CD4-positive, alpha-beta memory T cell (primary cell): ENCODE data around the gene PRKD2. TPM values are rescaled to one million over a fixed set of nuclear protein-coding genes. Genes with fewer than 3 reads are reported as not detected.

Experiments
- CTCF ChIA-PET: fragments of 350-600 bp; sonication (Branson Sonifier 250); formaldehyde crosslinking; loops from one replicate; lab custom pipeline; 2021; ENCODE audit warnings: inconsistent platforms; ENCODE audit not compliant: partially characterized antibody; lab: Charles Lee
- POLR2A ChIA-PET: fragments of 350-600 bp; sonication (Branson Sonifier 250); formaldehyde crosslinking; loops from one replicate; lab custom pipeline; 2021; ENCODE audit not compliant: partially characterized antibody; lab: Charles Lee
- DNase-seq, 5 donors: peaks; one replicate each; pipeline versions ENCODE4 v3.0.0 to v3.0.0-alpha.2; 2020 to 2022; ENCODE audit warnings: mixed read lengths in 1 of 5
- H3K27ac ChIP-seq: one replicate; pipeline ENCODE4 v1.7.0; 2013; ENCODE audit warnings: low read depth, low read length
- H3K27me3 ChIP-seq: 2 replicates; pipeline ENCODE4 v1.7.0; 2013; ENCODE audit warnings: mild to moderate bottlenecking, low read length, moderate library complexity; ENCODE audit not compliant: insufficient read depth
- H3K36me3 ChIP-seq: 2 replicates; pipeline ENCODE4 v1.7.0; 2013; ENCODE audit warnings: mild to moderate bottlenecking, low read length, moderate library complexity; ENCODE audit not compliant: insufficient read depth
- H3K4me1 ChIP-seq: 2 replicates; pipeline ENCODE4 v1.7.0; 2013; ENCODE audit warnings: mild to moderate bottlenecking, low read length, moderate library complexity; ENCODE audit not compliant: insufficient read depth
- H3K4me3 ChIP-seq, 2 donors: one replicate each; pipeline ENCODE4 v1.7.0; 2013; ENCODE audit warnings: low read length in 2 of 2, mild to moderate bottlenecking in 1 of 2
- H3K9me3 ChIP-seq, 2 donors: one replicate each; pipeline ENCODE4 v1.7.0; 2013; ENCODE audit warnings: low read length in 2 of 2, control low read depth in 1 of 2; ENCODE audit not compliant: control insufficient read depth in 1 of 2
- H3K27ac Mint-ChIP-seq, 7 donors: one replicate each; pipeline ENCODE4 v1.8.0; 2020 to 2021; ENCODE audit warnings: mixed read lengths in 7 of 7, mild to moderate bottlenecking in 6 of 7, inconsistent platforms in 3 of 7, moderate library complexity in 3 of 7
- H3K27me3 Mint-ChIP-seq, 2 donors: one replicate each; pipeline ENCODE4 v1.8.0; 2020 to 2021; ENCODE audit warnings: mixed read lengths in 2 of 2
- H3K36me3 Mint-ChIP-seq, 2 donors: one replicate each; pipeline ENCODE4 v1.8.0; 2020 to 2021; ENCODE audit warnings: mixed read lengths in 2 of 2, inconsistent platforms in 1 of 2, mild to moderate bottlenecking in 1 of 2
- H3K4me1 Mint-ChIP-seq, 4 donors: one replicate each; pipeline ENCODE4 v1.8.0; 2020 to 2021; ENCODE audit warnings: mixed read lengths in 4 of 4, mild to moderate bottlenecking in 1 of 4
- H3K4me3 Mint-ChIP-seq, 8 donors: one replicate each; pipeline ENCODE4 v1.8.0; 2020 to 2021; ENCODE audit warnings: mixed read lengths in 8 of 8, mild to moderate bottlenecking in 7 of 8, moderate library complexity in 6 of 8, inconsistent platforms in 3 of 8
- H3K9me3 Mint-ChIP-seq, 8 donors: one replicate each; pipeline ENCODE4 v1.8.0; 2020 to 2021; ENCODE audit warnings: mixed read lengths in 8 of 8, mild to moderate bottlenecking in 5 of 8, inconsistent platforms in 3 of 8, moderate library complexity in 1 of 8
- intact Hi-C: fragments of 100-400 bp; cut with micrococcal nuclease; formaldehyde crosslinking; loops from one replicate; pipeline ENCODE4 v1.15.1; 2023
- polyA plus RNA-seq, 2 donors: library from polyadenylated mRNA; unstranded; fragments of 300-500 nt; fragmentation: Illumina TruSeq; gene quantifications; one replicate each; pipeline ENCODE4 v1.2.3, GENCODE V29; 2021
- total RNA-seq, 2 experiments: library from RNA; stranded (reverse); gene quantifications; one replicate each; pipeline ENCODE4 v1.2.3, GENCODE V29; 2021

PRKD2 gene
- total and polyA plus RNA-seq, 4 experiments from 2014 or later: 27.6 to 122 (median 102) TPM

- ChIA-PET CTCF (interaction anchor here (0.8 to 2.1 kb wide), 5 partner anchors 16 to 106 kb away, joined by 3 to 12 read pairs (median 3); no protein-coding TSS in a partner anchor), POLR2A (interaction anchor here (0.9 kb wide), 1 partner anchor 8 kb away, joined by 4 read pairs; no protein-coding TSS in a partner anchor)
- intact Hi-C loops: no loop called here
- H3K4me3 ChIP-seq: no peak overlapping the region
- Mint-ChIP-seq H3K4me3 (no peak overlapping the region), H3K27me3 (no peaks in the 10 kb centered on the region), H3K9me3 (peaks cover 0 to 3% (median 0%) of the 10 kb centered on the region in 8 donors), H3K36me3 (peaks cover 17 to 73% of the 10 kb centered on the region in 2 donors), H3K27ac (peak overlapping the region in 1 of 7 donors; percentile 47), H3K4me1 (peaks cover 5 to 8% (median 5%) of the 10 kb centered on the region in 4 donors)
- H3K27me3 ChIP-seq: no peaks in the 10 kb centered on the region
- peaks cover 4% of the 10 kb centered on the region for H3K4me1 ChIP-seq
- DNase-seq: no peak
- H3K27ac ChIP-seq: no peak overlapping the region
- no peaks in the 10 kb centered on the region for H3K9me3 ChIP-seq
- peaks cover 61% of the 10 kb centered on the region for H3K36me3 ChIP-seq
Measured at GRCh38 chr19:46733690-46734292, 16.9 kb upstream of the PRKD2 start.

- H3K27ac Mint-ChIP-seq: no peak overlapping the region
- POLR2A ChIA-PET: interaction anchor here (0.9 kb wide), 1 partner anchor 9 kb away, joined by 4 read pairs; no protein-coding TSS in a partner anchor
- H3K4me3 Mint-ChIP-seq: no peak overlapping the region
- H3K4me3 ChIP-seq: no peak overlapping the region
- H3K27me3 ChIP-seq: no peaks in the 10 kb centered on the region
- no peak for DNase-seq
- CTCF ChIA-PET: interaction anchor here (0.8 to 5.4 kb wide), 6 partner anchors 9 to 107 kb away, joined by 3 to 52 read pairs (median 4); no protein-coding TSS in a partner anchor
- peaks cover 0 to 3% (median 0%) of the 10 kb centered on the region in 8 donors for H3K9me3 Mint-ChIP-seq
- peaks cover 60% of the 10 kb centered on the region for H3K36me3 ChIP-seq
- H3K9me3 ChIP-seq: no peaks in the 10 kb centered on the region
- peaks cover 20 to 73% of the 10 kb centered on the region in 2 donors for H3K36me3 Mint-ChIP-seq
- H3K4me1 Mint-ChIP-seq: peaks cover 8 to 10% (median 9%) of the 10 kb centered on the region in 4 donors
- H3K4me1 ChIP-seq: peaks cover 9% of the 10 kb centered on the region
- no peak overlapping the region for H3K27ac ChIP-seq
- no peaks in the 10 kb centered on the region for H3K27me3 Mint-ChIP-seq
- intact Hi-C loops: no loop called here
Measured at GRCh38 chr19:46732966-46733689, 16.2 kb upstream of the PRKD2 start.

- CTCF ChIA-PET: interaction anchor here (1.2 to 6.1 kb wide), 3 partner anchors 10 to 28 kb away, joined by 4 to 173 read pairs (median 52); no protein-coding TSS in a partner anchor
- intact Hi-C loops: no loop called here
Measured at GRCh38 chr19:46732172-46732938, 15.4 kb upstream of the PRKD2 start.

GRCh38 chr19:46731584-46731983 is 14.7 kb upstream of the PRKD2 start:
- peaks cover 8 to 10% (median 9%) of the 10 kb centered on the region in 4 donors for H3K4me1 Mint-ChIP-seq
- Histone ChIP-seq H3K9me3 (no peaks in the 10 kb centered on the region), H3K27me3 (no peaks in the 10 kb centered on the region), H3K4me1 (peaks cover 9% of the 10 kb centered on the region), H3K4me3 (no peak overlapping the region), H3K36me3 (peaks cover 62% of the 10 kb centered on the region), H3K27ac (no peak overlapping the region)
- H3K36me3 Mint-ChIP-seq: peaks cover 17 to 66% of the 10 kb centered on the region in 2 donors
- H3K9me3 Mint-ChIP-seq: peaks cover 0 to 3% (median 0%) of the 10 kb centered on the region in 8 donors
- ChIA-PET POLR2A (interaction anchor here (1.3 to 6.3 kb wide), 2 partner anchors 20 to 27 kb away, joined by 3 to 72 read pairs; partner anchors contain the start of gene PRKD2), CTCF (interaction anchor here (0.6 to 6.1 kb wide), 5 partner anchors 10 to 327 kb away, joined by 3 to 173 read pairs (median 20); no protein-coding TSS in a partner anchor)
- intact Hi-C loops: no loop called here
- H3K27ac Mint-ChIP-seq: peak overlapping the region in 4 of 7 donors; percentile 16 to 60 (median 30)
- no peaks in the 10 kb centered on the region for H3K27me3 Mint-ChIP-seq
- DNase-seq: no peak
- no peak overlapping the region for H3K4me3 Mint-ChIP-seq

More at GRCh38 chr19:46732172-46732938, 15.4 kb upstream of the PRKD2 start:
- Histone ChIP-seq H3K27ac (no peak overlapping the region), H3K9me3 (no peaks in the 10 kb centered on the region), H3K36me3 (peaks cover 61% of the 10 kb centered on the region), H3K4me3 (no peak overlapping the region), H3K4me1 (peaks cover 9% of the 10 kb centered on the region), H3K27me3 (no peaks in the 10 kb centered on the region)
- Mint-ChIP-seq H3K4me1 (peaks cover 8 to 10% (median 9%) of the 10 kb centered on the region in 4 donors), H3K4me3 (no peak overlapping the region), H3K36me3 (peaks cover 20 to 67% of the 10 kb centered on the region in 2 donors), H3K27me3 (no peaks in the 10 kb centered on the region), H3K9me3 (peaks cover 0 to 3% (median 0%) of the 10 kb centered on the region in 8 donors), H3K27ac (peak overlapping the region in 3 of 7 donors; percentile 68 to 82 (median 74))
- no peak for DNase-seq
- POLR2A ChIA-PET: interaction anchor here (6.3 kb wide), 1 partner anchor 20 kb away, joined by 72 read pairs; the partner anchor contains the start of gene PRKD2

- Histone ChIP-seq H3K9me3 (no peaks in the 10 kb centered on the region), H3K27me3 (no peaks in the 10 kb centered on the region), H3K27ac (no peak overlapping the region), H3K4me3 (no peak overlapping the region), H3K4me1 (peaks cover 9% of the 10 kb centered on the region), H3K36me3 (peaks cover 65% of the 10 kb centered on the region)
- Mint-ChIP-seq H3K9me3 (peaks cover 0 to 3% (median 0%) of the 10 kb centered on the region in 8 donors), H3K27me3 (no peaks in the 10 kb centered on the region), H3K4me1 (peaks cover 8 to 10% (median 9%) of the 10 kb centered on the region in 4 donors), H3K4me3 (no peak overlapping the region), H3K36me3 (peaks cover 17 to 69% of the 10 kb centered on the region in 2 donors), H3K27ac (peak overlapping the region in 3 of 7 donors; percentile 41 to 66 (median 47))
- intact Hi-C loops: no loop called here
- ChIA-PET CTCF (interaction anchor here (0.6 to 6.1 kb wide), 7 partner anchors 11 to 328 kb away, joined by 3 to 173 read pairs (median 4); no protein-coding TSS in a partner anchor), POLR2A (interaction anchor here (1.3 to 6.3 kb wide), 2 partner anchors 19 to 26 kb away, joined by 3 to 72 read pairs; partner anchors contain the start of gene PRKD2)
- DNase-seq: no peak
Measured at GRCh38 chr19:46731007-46731501, 14.1 kb upstream of the PRKD2 start.

- Mint-ChIP-seq H3K36me3 (peaks cover 20 to 72% of the 10 kb centered on the region in 2 donors), H3K27ac (peak overlapping the region in 1 of 7 donors; percentile 41)
- H3K27ac ChIP-seq: no peak overlapping the region
Measured at GRCh38 chr19:46730595-46730994, 13.7 kb upstream of the PRKD2 start.

More at GRCh38 chr19:46730595-46730994, 13.7 kb upstream of the PRKD2 start:
- Histone ChIP-seq H3K36me3 (peaks cover 69% of the 10 kb centered on the region), H3K4me3 (no peak overlapping the region), H3K4me1 (peaks cover 9% of the 10 kb centered on the region), H3K27me3 (no peaks in the 10 kb centered on the region), H3K9me3 (no peaks in the 10 kb centered on the region)
- intact Hi-C loops: no loop called here
- Mint-ChIP-seq H3K27me3 (no peaks in the 10 kb centered on the region), H3K4me1 (peaks cover 8 to 10% (median 9%) of the 10 kb centered on the region in 4 donors), H3K4me3 (no peak overlapping the region), H3K9me3 (peaks cover 0 to 3% (median 0%) of the 10 kb centered on the region in 8 donors)
- CTCF ChIA-PET: interaction anchor here (0.8 to 6.1 kb wide), 6 partner anchors 11 to 201 kb away, joined by 3 to 173 read pairs (median 26); no protein-coding TSS in a partner anchor
- POLR2A ChIA-PET: interaction anchor here (1.3 to 6.3 kb wide), 2 partner anchors 19 to 26 kb away, joined by 3 to 72 read pairs; partner anchors contain the start of gene PRKD2
- DNase-seq: no peak
